Measurements from ENCODE around the gene CHCHD3.
"Not testable (repeated sequence)": the region's sequence is repeated elsewhere in the genome, so short reads cannot be mapped to it uniquely, and the experiment has no call there.

The CHCHD3 gene

GRCh38 chr7:132969520-132969919 lies 112.4 kb downstream of the CHCHD3 start:
- Histone ChIP-seq H3K4me3 (ENCODE audit: low read depth in 1 of 5, low read length in 5 of 5) (no peak overlapping the region), H3K4me1 (ENCODE audit: control insufficient read depth in 5 of 5, insufficient read depth in 5 of 5, low read length in 5 of 5) (peaks cover 0 to 14% (median 10%) of the 10 kb centered on the region in 5 donors), H3K9me3 (ENCODE audit: control insufficient read depth in 5 of 5, low read length in 5 of 5) (no peaks in the 10 kb centered on the region), H3K36me3 (ENCODE audit: control insufficient read depth in 5 of 5, insufficient read depth in 5 of 5, low read length in 5 of 5) (peaks cover 0 to 9% (median 0%) of the 10 kb centered on the region in 5 donors), H3K27me3 (ENCODE audit: control insufficient read depth in 5 of 5, insufficient read depth in 4 of 5, low read length in 5 of 5) (no peaks in the 10 kb centered on the region), H3K27ac (ENCODE audit: low read depth, low read length) (no peak overlapping the region), H3K9ac (ENCODE audit: low read length in 5 of 5) (no peak overlapping the region)

DNA sequence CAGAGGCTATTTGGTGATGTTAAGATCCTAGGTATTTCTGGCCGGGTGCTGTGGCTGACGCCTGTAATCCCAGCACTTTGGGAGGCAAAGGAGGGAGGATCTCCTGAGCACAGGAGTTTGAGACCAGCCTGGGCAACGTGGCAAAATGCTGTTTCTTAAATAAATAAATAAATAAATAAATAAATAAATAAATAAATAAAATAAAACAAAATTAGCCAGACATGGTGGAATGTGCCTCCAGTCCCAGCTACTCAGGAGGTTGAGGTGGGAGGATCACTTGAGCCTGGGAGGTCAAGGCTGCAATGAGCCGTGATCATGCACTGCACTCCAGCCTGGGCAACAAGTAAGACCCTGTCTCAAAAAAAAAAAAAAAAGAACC lies 114.4 kb downstream of the CHCHD3 start:
- not testable (repeated sequence) for H3K4me1 ChIP-seq (ENCODE audit: control insufficient read depth in 5 of 5, insufficient read depth in 5 of 5, low read length in 5 of 5); H3K4me3 ChIP-seq (ENCODE audit: low read depth in 1 of 5, low read length in 5 of 5); H3K9me3 ChIP-seq (ENCODE audit: control insufficient read depth in 5 of 5, low read length in 5 of 5); H3K36me3 ChIP-seq (ENCODE audit: control insufficient read depth in 5 of 5, insufficient read depth in 5 of 5, low read length in 5 of 5); H3K27ac ChIP-seq (ENCODE audit: low read depth, low read length); H3K9ac ChIP-seq (ENCODE audit: low read length in 5 of 5); H3K27me3 ChIP-seq (ENCODE audit: control insufficient read depth in 5 of 5, insufficient read depth in 4 of 5, low read length in 5 of 5)

GRCh38 chr7:132966754-132967469 lies 115.0 kb downstream of the CHCHD3 start:
- Histone ChIP-seq H3K4me3 (ENCODE audit: low read depth in 1 of 5, low read length in 5 of 5) (no peak overlapping the region), H3K27me3 (ENCODE audit: control insufficient read depth in 5 of 5, insufficient read depth in 4 of 5, low read length in 5 of 5) (no peaks in the 10 kb centered on the region), H3K9ac (ENCODE audit: low read length in 5 of 5) (no peak overlapping the region), H3K9me3 (ENCODE audit: control insufficient read depth in 5 of 5, low read length in 5 of 5) (no peaks in the 10 kb centered on the region), H3K4me1 (ENCODE audit: control insufficient read depth in 5 of 5, insufficient read depth in 5 of 5, low read length in 5 of 5) (no peaks in the 10 kb centered on the region), H3K27ac (ENCODE audit: low read depth, low read length) (no peak overlapping the region), H3K36me3 (ENCODE audit: control insufficient read depth in 5 of 5, insufficient read depth in 5 of 5, low read length in 5 of 5) (no peaks in the 10 kb centered on the region)

- Histone ChIP-seq H3K4me3 (ENCODE audit: low read depth in 1 of 5, low read length in 5 of 5) (no peak overlapping the region), H3K36me3 (ENCODE audit: control insufficient read depth in 5 of 5, insufficient read depth in 5 of 5, low read length in 5 of 5) (no peaks in the 10 kb centered on the region), H3K27me3 (ENCODE audit: control insufficient read depth in 5 of 5, insufficient read depth in 4 of 5, low read length in 5 of 5) (no peaks in the 10 kb centered on the region), H3K4me1 (ENCODE audit: control insufficient read depth in 5 of 5, insufficient read depth in 5 of 5, low read length in 5 of 5) (no peaks in the 10 kb centered on the region), H3K9ac (ENCODE audit: low read length in 5 of 5) (no peak overlapping the region), H3K9me3 (ENCODE audit: control insufficient read depth in 5 of 5, low read length in 5 of 5) (no peaks in the 10 kb centered on the region), H3K27ac (ENCODE audit: low read depth, low read length) (no peak overlapping the region)
Measured at GRCh38 chr7:132965951-132966350, 115.9 kb downstream of the CHCHD3 start.

GRCh38 chr7:132964876-132965275 lies 117.0 kb downstream of the CHCHD3 start:
- Histone ChIP-seq H3K4me1 (ENCODE audit: control insufficient read depth in 5 of 5, insufficient read depth in 5 of 5, low read length in 5 of 5) (no peaks in the 10 kb centered on the region), H3K4me3 (ENCODE audit: low read depth in 1 of 5, low read length in 5 of 5) (no peak overlapping the region)

GRCh38 chr7:132959891-132960290 lies 122.0 kb downstream of the CHCHD3 start:
- Histone ChIP-seq H3K27ac (ENCODE audit: low read depth, low read length) (no peak overlapping the region), H3K4me1 (ENCODE audit: control insufficient read depth in 5 of 5, insufficient read depth in 5 of 5, low read length in 5 of 5) (no peaks in the 10 kb centered on the region), H3K4me3 (ENCODE audit: low read depth in 1 of 5, low read length in 5 of 5) (no peak overlapping the region), H3K27me3 (ENCODE audit: control insufficient read depth in 5 of 5, insufficient read depth in 4 of 5, low read length in 5 of 5) (no peaks in the 10 kb centered on the region), H3K9me3 (ENCODE audit: control insufficient read depth in 5 of 5, low read length in 5 of 5) (no peaks in the 10 kb centered on the region), H3K9ac (ENCODE audit: low read length in 5 of 5) (no peak overlapping the region), H3K36me3 (ENCODE audit: control insufficient read depth in 5 of 5, insufficient read depth in 5 of 5, low read length in 5 of 5) (no peaks in the 10 kb centered on the region)

More at GRCh38 chr7:132964876-132965275, 117.0 kb downstream of the CHCHD3 start:
- H3K36me3 ChIP-seq (ENCODE audit: control insufficient read depth in 5 of 5, insufficient read depth in 5 of 5, low read length in 5 of 5) = no peaks in the 10 kb centered on the region
- no peak overlapping the region for H3K9ac ChIP-seq (ENCODE audit: low read length in 5 of 5)
- H3K27ac ChIP-seq (ENCODE audit: low read depth, low read length) = no peak overlapping the region
- no peaks in the 10 kb centered on the region for H3K9me3 ChIP-seq (ENCODE audit: control insufficient read depth in 5 of 5, low read length in 5 of 5)
- H3K27me3 ChIP-seq (ENCODE audit: control insufficient read depth in 5 of 5, insufficient read depth in 4 of 5, low read length in 5 of 5) = no peaks in the 10 kb centered on the region

GRCh38 chr7:132956556-132956955 lies 125.3 kb downstream of the CHCHD3 start:
- H3K9ac ChIP-seq (ENCODE audit: low read length in 5 of 5) = no peak overlapping the region
- no peak overlapping the region for H3K27ac ChIP-seq (ENCODE audit: low read depth, low read length)
- no peaks in the 10 kb centered on the region for H3K9me3 ChIP-seq (ENCODE audit: control insufficient read depth in 5 of 5, low read length in 5 of 5)
- H3K4me3 ChIP-seq (ENCODE audit: low read depth in 1 of 5, low read length in 5 of 5) = no peak overlapping the region
- H3K27me3 ChIP-seq (ENCODE audit: control insufficient read depth in 5 of 5, insufficient read depth in 4 of 5, low read length in 5 of 5) = no peaks in the 10 kb centered on the region
- H3K36me3 ChIP-seq (ENCODE audit: control insufficient read depth in 5 of 5, insufficient read depth in 5 of 5, low read length in 5 of 5) = no peaks in the 10 kb centered on the region
- H3K4me1 ChIP-seq (ENCODE audit: control insufficient read depth in 5 of 5, insufficient read depth in 5 of 5, low read length in 5 of 5) = no peaks in the 10 kb centered on the region

DNA sequence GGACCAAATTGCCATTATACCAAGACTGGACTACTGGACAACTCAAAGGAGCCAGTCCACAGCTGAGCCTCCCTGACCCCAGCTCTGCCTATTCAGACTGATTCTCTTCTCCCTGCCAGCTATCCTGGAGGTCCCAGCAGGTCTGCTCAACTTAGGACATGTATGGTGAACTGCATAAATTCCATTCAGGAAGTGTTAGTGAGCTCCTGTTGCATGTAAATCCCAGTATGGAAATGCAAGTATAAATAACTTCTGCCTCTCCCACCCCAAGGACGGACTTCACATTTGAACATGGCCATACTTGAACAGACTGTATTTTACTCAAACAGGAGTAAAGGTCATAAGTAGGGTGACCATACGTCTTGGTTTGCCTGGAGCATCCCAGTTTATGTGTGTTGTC lies 128.4 kb downstream of the CHCHD3 start:
- no peaks in the 10 kb centered on the region for H3K9me3 ChIP-seq (ENCODE audit: control insufficient read depth in 5 of 5, low read length in 5 of 5)
- no peak overlapping the region for H3K4me3 ChIP-seq (ENCODE audit: low read depth in 1 of 5, low read length in 5 of 5)
- no peaks in the 10 kb centered on the region for H3K27me3 ChIP-seq (ENCODE audit: control insufficient read depth in 5 of 5, insufficient read depth in 4 of 5, low read length in 5 of 5)
- H3K36me3 ChIP-seq (ENCODE audit: control insufficient read depth in 5 of 5, insufficient read depth in 5 of 5, low read length in 5 of 5) = no peaks in the 10 kb centered on the region
- no peak overlapping the region for H3K27ac ChIP-seq (ENCODE audit: low read depth, low read length)
- no peak overlapping the region for H3K9ac ChIP-seq (ENCODE audit: low read length in 5 of 5)
- H3K4me1 ChIP-seq (ENCODE audit: control insufficient read depth in 5 of 5, insufficient read depth in 5 of 5, low read length in 5 of 5) = no peaks in the 10 kb centered on the region

DNA sequence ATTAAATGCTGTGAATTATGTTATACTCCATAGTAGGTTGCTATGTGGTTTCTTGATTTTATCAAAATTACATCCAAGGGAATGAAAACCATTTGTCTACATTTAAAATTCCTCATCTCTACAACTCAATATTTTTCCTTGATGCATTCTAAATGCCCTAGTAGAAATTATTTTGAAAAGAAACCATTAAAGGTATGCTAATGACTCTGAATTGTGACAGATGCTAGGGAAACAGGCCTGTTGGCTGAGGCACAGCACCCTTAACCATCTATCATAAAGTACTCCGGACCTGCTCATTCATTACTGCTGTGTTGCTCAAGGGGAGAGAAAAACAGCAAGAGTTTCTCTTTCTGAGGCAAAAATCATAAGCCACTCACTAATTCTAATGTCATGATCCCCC lies 131.2 kb downstream of the CHCHD3 start:
- Histone ChIP-seq H3K9ac (ENCODE audit: low read length in 5 of 5) (no peak overlapping the region), H3K9me3 (ENCODE audit: control insufficient read depth in 5 of 5, low read length in 5 of 5) (no peaks in the 10 kb centered on the region), H3K36me3 (ENCODE audit: control insufficient read depth in 5 of 5, insufficient read depth in 5 of 5, low read length in 5 of 5) (no peaks in the 10 kb centered on the region), H3K4me3 (ENCODE audit: low read depth in 1 of 5, low read length in 5 of 5) (no peak overlapping the region), H3K27me3 (ENCODE audit: control insufficient read depth in 5 of 5, insufficient read depth in 4 of 5, low read length in 5 of 5) (no peaks in the 10 kb centered on the region), H3K27ac (ENCODE audit: low read depth, low read length) (no peak overlapping the region), H3K4me1 (ENCODE audit: control insufficient read depth in 5 of 5, insufficient read depth in 5 of 5, low read length in 5 of 5) (peaks cover 0 to 4% (median 0%) of the 10 kb centered on the region in 5 donors)

DNA sequence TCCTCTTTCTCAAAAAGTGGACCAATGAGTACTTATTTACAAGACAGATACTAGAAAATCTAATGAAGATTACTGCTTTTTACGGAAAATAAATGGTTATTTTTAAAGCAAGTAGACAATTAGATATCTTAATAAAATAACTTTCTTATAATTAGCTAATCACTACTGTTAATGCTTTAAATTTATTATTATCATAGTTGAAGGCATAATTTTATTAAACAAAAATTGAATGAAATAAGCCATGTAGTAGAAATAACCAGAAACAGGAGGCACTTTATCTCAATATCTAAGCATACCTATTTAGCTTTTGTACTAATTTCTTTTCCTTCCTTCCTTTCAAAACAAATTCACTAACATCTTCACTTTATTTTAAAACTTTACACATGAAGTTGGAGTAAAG lies 134.9 kb downstream of the CHCHD3 start:
- H3K27ac ChIP-seq (ENCODE audit: low read depth, low read length) = no peak overlapping the region
- H3K9me3 ChIP-seq (ENCODE audit: control insufficient read depth in 5 of 5, low read length in 5 of 5) = no peaks in the 10 kb centered on the region
- peaks cover 0 to 4% (median 0%) of the 10 kb centered on the region in 5 donors for H3K4me1 ChIP-seq (ENCODE audit: control insufficient read depth in 5 of 5, insufficient read depth in 5 of 5, low read length in 5 of 5)
- H3K9ac ChIP-seq (ENCODE audit: low read length in 5 of 5) = no peak overlapping the region
- no peaks in the 10 kb centered on the region for H3K27me3 ChIP-seq (ENCODE audit: control insufficient read depth in 5 of 5, insufficient read depth in 4 of 5, low read length in 5 of 5)
- H3K4me3 ChIP-seq (ENCODE audit: low read depth in 1 of 5, low read length in 5 of 5) = no peak overlapping the region
- H3K36me3 ChIP-seq (ENCODE audit: control insufficient read depth in 5 of 5, insufficient read depth in 5 of 5, low read length in 5 of 5) = no peaks in the 10 kb centered on the region

Data from subcutaneous abdominal adipose tissue (tissue), 5 donors.